Activated CD4-positive, alpha-beta T cell treated with anti-CD3 and anti-CD28 coated beads, Interleukin-2, amount 10 ng/mL, durations not matched to agents 7 days and 5 days (primary cell): ENCODE measurements around the gene DERL2. TPM values are rescaled to one million over a fixed set of nuclear protein-coding genes. Genes with fewer than 3 reads are reported as not detected.
A peak's percentile ranks its signal among the peaks of the same experiment; 100 is the strongest.
"Not testable (repeated sequence)": the region's sequence is repeated elsewhere in the genome, so short reads cannot be mapped to it uniquely, and the experiment has no call there.

Source experiments
- CTCF ChIA-PET: fragments of 350-600 bp; sonication (Branson Sonifier 250); formaldehyde crosslinking; loops from one replicate; lab custom pipeline; 2021; ENCODE audit warnings: antibody characterized with exemption; lab: Charles Lee
- POLR2A ChIA-PET: fragments of 350-600 bp; sonication (Branson Sonifier 250); formaldehyde crosslinking; loops from one replicate; lab custom pipeline; 2021; ENCODE audit warnings: antibody characterized with exemption; lab: Charles Lee
- DNase-seq: peaks from one replicate; pipeline ENCODE4 v3.0.0-alpha.2; 2020
- H3K27ac Mint-ChIP-seq: one replicate; pipeline ENCODE4 v1.8.0; 2021; ENCODE audit warnings: mild to moderate bottlenecking, moderate library complexity, mixed read lengths
- H3K27me3 Mint-ChIP-seq: one replicate; pipeline ENCODE4 v1.8.0; 2021; ENCODE audit warnings: mixed read lengths
- H3K36me3 Mint-ChIP-seq: one replicate; pipeline ENCODE4 v1.8.0; 2021; ENCODE audit warnings: low read depth, mixed read lengths
- H3K4me1 Mint-ChIP-seq: one replicate; pipeline ENCODE4 v1.8.0; 2021; ENCODE audit warnings: mixed read lengths
- H3K4me3 Mint-ChIP-seq: one replicate; pipeline ENCODE4 v1.8.0; 2021; ENCODE audit warnings: mild to moderate bottlenecking, moderate library complexity, mixed read lengths
- H3K9me3 Mint-ChIP-seq: one replicate; pipeline ENCODE4 v1.8.0; 2021; ENCODE audit warnings: mixed read lengths
- total RNA-seq, 2 experiments: library from RNA; stranded (reverse); gene quantifications; one replicate each; pipeline ENCODE4 v1.2.3, GENCODE V29; 2021

DERL2 gene
- total RNA-seq, 2 experiments from 2014 or later: 70.3 to 85.1 TPM

DNA sequence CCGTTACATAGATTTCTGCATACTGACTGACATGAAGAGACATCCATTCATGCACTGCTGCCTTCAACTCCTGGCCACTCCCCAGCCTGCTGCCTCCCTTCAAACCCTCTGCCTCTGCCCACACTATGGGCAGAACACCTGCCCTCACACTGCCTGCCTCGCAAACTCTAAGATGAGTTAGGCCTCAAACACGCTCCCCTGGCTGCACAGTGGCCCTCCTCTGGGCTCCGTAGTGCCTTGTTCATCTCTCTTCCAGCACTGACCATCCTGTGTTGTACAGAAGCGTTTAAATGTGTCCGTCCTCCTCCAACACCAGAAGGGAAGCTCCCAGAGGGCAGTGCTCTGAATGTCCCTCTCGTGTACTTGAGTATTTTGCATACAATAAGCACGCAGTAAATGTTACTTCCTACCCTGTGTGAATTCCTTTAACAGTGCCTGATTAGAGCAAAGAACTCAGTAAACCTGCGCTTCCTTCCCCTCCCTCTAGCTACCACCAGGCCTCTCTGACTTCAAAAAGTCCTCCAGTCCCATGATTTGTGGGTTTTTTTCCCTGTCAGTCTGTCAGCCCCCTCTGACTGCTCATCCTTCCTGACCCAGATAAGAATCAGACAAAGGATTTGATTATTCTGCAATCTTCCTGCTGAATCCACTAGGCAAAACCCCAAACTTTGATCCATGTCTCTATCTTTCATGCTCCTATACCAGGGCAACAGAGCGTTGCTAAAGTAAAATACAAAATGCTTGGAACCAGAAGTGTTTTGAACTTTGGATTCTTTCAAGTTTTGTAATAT, 21.1 kb downstream of the DERL2 start:
- CTCF ChIA-PET: interaction anchor here (1.8 to 2.9 kb wide), 2 partner anchors 14 to 25 kb away, joined by 7 to 15 read pairs; partner anchors contain the start of gene C1QBP
- H3K27me3 Mint-ChIP-seq: no peaks in the 10 kb centered on the region
- H3K4me1 Mint-ChIP-seq: peaks cover 42% of the 10 kb centered on the region
- no peak overlapping the region for H3K4me3 Mint-ChIP-seq
- H3K9me3 Mint-ChIP-seq: no peaks in the 10 kb centered on the region
- H3K36me3 Mint-ChIP-seq: peaks cover 13% of the 10 kb centered on the region
- POLR2A ChIA-PET: no interaction called here
- no peak for DNase-seq
- H3K27ac Mint-ChIP-seq: peak overlapping the region; percentile 0

DNA sequence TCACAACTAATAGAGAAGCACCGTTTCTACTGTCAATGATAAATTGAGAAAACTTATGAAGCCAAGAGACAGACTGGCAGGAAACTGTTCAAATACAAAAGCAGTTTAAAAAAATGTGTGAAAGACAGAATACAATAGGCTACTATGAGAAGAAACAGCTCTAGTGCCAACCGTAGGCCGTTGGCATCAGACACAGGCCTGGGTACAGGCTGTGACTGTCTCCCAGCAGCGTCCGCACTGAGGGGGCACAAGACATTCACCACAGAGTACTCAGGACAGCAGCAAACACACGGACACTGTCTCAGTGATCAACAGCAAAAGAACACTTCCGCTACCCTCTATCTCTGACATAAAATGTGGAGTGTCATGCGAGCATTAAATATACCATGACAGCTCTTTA, 39.2 kb downstream of the DERL2 start:
- Mint-ChIP-seq H3K27ac (no peak overlapping the region), H3K36me3 (peaks cover 46% of the 10 kb centered on the region)

DNA sequence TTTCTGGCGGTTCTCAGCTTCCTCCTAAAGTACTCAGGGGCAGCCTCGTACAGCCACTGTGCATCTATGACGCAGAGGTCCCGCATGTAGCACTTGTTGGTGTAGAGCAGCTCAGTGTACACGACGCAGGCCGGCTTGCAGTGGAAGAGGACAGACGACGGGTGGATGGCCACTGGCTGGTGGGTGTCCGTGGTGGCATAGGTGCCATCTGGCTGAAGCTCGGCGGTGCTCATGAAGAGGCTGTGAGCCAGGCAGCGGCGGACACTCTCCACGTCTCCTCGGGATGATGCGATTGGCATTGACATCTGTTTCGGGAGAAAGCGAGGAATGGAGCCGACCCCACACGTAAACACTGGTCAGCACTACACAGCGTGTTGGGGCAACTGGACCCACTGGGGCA, 41.8 kb downstream of the DERL2 start:
- no peak overlapping the region for H3K27ac Mint-ChIP-seq
- CTCF ChIA-PET: interaction anchor here (1.0 to 1.2 kb wide), 2 partner anchors 10 kb away, joined by 3 to 4 read pairs; no protein-coding TSS in a partner anchor
- peaks cover 38% of the 10 kb centered on the region for H3K36me3 Mint-ChIP-seq

More for the DNA sequence above, 39.2 kb downstream of the DERL2 start:
- Mint-ChIP-seq H3K27me3 (no peaks in the 10 kb centered on the region), H3K4me3 (no peak overlapping the region), H3K9me3 (no peaks in the 10 kb centered on the region), H3K4me1 (no peaks in the 10 kb centered on the region)
- ChIA-PET CTCF (no interaction called here), POLR2A (no interaction called here)
- DNase-seq: no peak

DNA sequence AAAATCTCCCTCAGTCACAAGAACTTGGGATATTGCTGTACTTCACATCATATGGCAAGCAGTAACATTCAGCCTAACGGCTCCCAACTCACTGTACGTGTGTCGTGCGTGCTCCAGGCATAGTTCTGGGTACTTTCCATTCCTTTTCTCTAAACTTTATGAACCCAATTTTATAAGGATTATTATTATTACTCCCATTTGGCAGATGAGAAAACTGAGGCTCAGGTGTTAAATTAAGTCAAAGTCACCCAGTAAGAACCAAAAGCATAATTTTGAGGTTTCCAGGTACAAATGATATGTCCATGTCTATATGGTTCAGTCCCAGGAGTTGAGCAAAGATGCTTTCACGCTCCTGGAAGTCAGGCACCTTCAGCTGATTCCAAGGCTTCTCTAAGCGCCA, 42.2 kb downstream of the DERL2 start:
- Mint-ChIP-seq H3K4me1 (peaks cover 10% of the 10 kb centered on the region), H3K9me3 (no peaks in the 10 kb centered on the region), H3K27me3 (no peaks in the 10 kb centered on the region), H3K4me3 (no peak overlapping the region), H3K27ac (no peak overlapping the region), H3K36me3 (peaks cover 35% of the 10 kb centered on the region)
- ChIA-PET POLR2A (no interaction called here), CTCF (interaction anchor here (1.0 kb wide), 1 partner anchor 10 kb away, joined by 4 read pairs; no protein-coding TSS in a partner anchor)
- no peak for DNase-seq

More for the DNA sequence above, 41.8 kb downstream of the DERL2 start:
- Mint-ChIP-seq H3K27me3 (no peaks in the 10 kb centered on the region), H3K4me1 (peaks cover 9% of the 10 kb centered on the region), H3K9me3 (no peaks in the 10 kb centered on the region), H3K4me3 (no peak overlapping the region)
- POLR2A ChIA-PET: interaction anchor here (0.6 kb wide), 1 partner anchor 554 kb away, joined by 5 read pairs; no protein-coding TSS in a partner anchor
- DNase-seq: no peak

DNA sequence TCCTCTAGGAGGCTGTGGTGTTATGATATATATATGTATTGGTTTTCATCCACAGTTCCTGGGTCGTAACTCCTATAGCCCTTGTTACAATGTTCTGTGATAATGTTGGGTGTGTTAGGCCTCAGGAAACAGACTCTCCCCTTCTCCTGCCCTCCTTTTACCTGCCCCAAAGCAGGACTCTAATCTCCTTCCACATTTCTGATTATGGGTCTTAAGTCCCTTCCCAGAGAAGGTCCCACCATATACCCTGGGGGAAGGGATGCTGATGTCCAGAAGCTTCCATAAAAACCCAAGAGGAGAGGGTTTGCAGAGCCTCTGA, 46.6 kb downstream of the DERL2 start:
- ChIA-PET CTCF (interaction anchor here (0.7 to 3.4 kb wide), 24 partner anchors 10 to 500 kb away, joined by 3 to 27 read pairs (median 6); partner anchors contain the start of genes DERL2, DHX33, MIS12 and NUP88), POLR2A (interaction anchor here (1.0 kb wide), 1 partner anchor 47 kb away, joined by 3 read pairs; the partner anchor contains the start of genes DERL2 and MIS12)
- H3K4me3 Mint-ChIP-seq: peak overlapping the region; percentile 82
- peaks cover 41% of the 10 kb centered on the region for H3K4me1 Mint-ChIP-seq
- peaks cover 41% of the 10 kb centered on the region for H3K36me3 Mint-ChIP-seq
- no peaks in the 10 kb centered on the region for H3K9me3 Mint-ChIP-seq
- no peaks in the 10 kb centered on the region for H3K27me3 Mint-ChIP-seq
- DNase-seq: no peak
- peak overlapping the region; percentile 92 for H3K27ac Mint-ChIP-seq

DNA sequence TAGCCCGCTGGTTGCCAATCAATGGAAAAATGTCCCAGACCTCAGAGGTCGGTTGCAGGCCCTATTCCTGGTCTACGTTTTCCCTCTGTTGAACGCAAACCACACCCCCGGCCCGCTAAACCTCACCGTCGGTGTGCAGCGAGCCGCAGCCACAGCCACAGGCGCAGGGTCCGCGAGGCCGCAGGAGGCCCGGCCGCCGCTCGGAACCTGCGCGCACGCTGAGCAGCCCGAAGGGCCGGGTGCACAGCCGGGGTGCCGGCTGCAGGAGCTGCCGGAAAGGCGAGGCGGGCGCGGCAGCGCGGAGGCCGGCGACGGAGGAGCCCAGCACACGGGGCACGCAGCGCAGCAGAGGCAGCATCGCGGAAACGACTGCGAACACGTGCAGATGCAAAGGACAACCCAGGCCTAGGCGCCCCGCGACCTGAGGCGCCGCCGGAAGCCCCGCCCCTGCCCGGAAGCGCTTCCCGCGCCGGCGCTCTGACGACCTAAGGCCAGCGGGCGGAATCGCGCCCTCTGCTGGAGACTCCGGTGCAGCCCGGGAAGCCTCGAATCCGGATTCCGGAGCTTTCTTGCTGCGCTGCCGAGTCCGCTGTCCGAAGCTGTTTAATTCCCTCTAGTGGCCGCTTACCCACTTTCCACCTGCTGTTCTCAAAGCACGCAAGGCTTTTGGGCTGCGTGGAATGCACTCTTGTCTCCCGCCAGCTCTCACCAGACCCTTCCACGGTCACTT, 47.1 kb downstream of the DERL2 start, which contains the start of gene C1QBP:
TSS of gene C1QBP (minus strand) at position 440 of the 730 bp plus-strand sequence. CDS start at position 358, 82 bp downstream.
- H3K9me3 Mint-ChIP-seq: no peaks in the 10 kb centered on the region
- H3K36me3 Mint-ChIP-seq: peaks cover 41% of the 10 kb centered on the region
- H3K4me3 Mint-ChIP-seq: peak within 1 kb of the TSS; percentile 82
- POLR2A ChIA-PET: interaction anchor here (1.0 kb wide), 1 partner anchor 47 kb away, joined by 3 read pairs; the partner anchor contains the start of genes DERL2 and MIS12
- H3K27me3 Mint-ChIP-seq: no peaks in the 10 kb centered on the region
- peak within 1 kb of the TSS; percentile 92 for H3K27ac Mint-ChIP-seq
- CTCF ChIA-PET: interaction anchor here (0.7 to 3.4 kb wide), 26 partner anchors 9 to 500 kb away, joined by 3 to 27 read pairs (median 6); partner anchors contain the start of genes DERL2, DHX33, MIS12 and NUP88
- peaks cover 44% of the 10 kb centered on the region for H3K4me1 Mint-ChIP-seq
- peak; percentile 91 for DNase-seq

DNA sequence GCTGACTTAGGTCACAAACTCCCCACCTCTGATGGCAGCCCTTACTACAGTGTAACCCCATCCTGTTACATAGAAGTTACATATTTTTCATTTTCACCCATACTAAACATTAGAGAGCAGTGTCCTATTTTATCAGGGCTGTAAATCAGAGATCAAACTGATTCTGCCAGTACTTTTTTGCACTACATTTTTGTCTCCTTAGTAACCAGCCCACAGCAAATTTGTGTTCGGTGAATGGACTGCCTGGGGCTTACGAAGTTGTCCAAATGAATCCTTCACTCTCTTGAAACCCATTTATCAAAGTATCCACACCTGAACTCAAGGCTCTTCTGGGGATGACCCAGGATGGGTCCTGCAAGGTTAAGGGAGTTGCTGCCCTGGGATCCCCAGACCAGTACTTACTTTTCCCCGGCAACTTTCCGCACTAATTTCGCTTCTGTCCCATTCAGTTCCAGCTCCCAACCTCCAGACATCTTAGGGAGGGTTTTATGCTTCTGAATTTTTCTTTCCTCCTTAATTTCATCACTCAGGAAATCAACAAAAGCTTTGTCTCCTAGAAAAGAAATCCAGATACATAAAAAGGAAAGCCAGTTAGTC, 48.2 kb downstream of the DERL2 start:
- CTCF ChIA-PET: interaction anchor here (1.9 to 3.3 kb wide), 4 partner anchors 8 to 30 kb away, joined by 11 to 27 read pairs (median 17); partner anchors contain the start of genes DHX33, NUP88 and RPAIN
- H3K27me3 Mint-ChIP-seq: no peaks in the 10 kb centered on the region
- H3K4me1 Mint-ChIP-seq: peaks cover 45% of the 10 kb centered on the region
- H3K4me3 Mint-ChIP-seq: peak overlapping the region; percentile 82
- H3K9me3 Mint-ChIP-seq: no peaks in the 10 kb centered on the region
- no peak for DNase-seq
- H3K36me3 Mint-ChIP-seq: peaks cover 44% of the 10 kb centered on the region
- H3K27ac Mint-ChIP-seq: peak overlapping the region; percentile 92
- POLR2A ChIA-PET: no interaction called here

DNA sequence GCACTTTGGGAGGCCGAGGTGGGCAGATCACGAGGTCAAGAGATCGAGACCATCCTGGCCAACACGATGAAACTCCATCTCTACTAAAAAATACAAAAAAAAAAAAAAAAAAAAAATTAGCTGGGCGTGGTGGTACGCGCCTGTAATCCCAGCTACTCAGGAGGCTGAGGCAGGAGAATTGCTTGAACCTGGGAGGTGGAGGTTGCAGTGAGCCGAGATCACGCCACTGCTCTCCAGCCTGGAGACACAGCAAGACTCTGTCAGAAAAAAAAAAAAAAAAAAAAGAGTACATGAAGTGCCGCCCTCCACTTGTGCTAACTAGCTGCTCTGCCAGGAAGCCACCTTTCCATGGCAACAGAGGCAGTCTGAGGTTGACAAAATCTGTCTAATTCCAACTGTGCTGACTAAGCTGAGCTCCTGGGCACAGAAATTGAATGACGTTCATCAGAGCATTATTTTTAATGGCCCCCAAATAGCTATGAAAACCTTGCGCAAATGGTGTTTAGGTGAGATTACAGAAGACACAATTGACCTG, 50.1 kb downstream of the DERL2 start:
- H3K4me3 Mint-ChIP-seq, H3K27me3 Mint-ChIP-seq, DNase-seq, H3K9me3 Mint-ChIP-seq: not testable (repeated sequence)
- Mint-ChIP-seq H3K36me3 (peaks cover 59% of the 10 kb centered on the region), H3K4me1 (peaks cover 46% of the 10 kb centered on the region), H3K27ac (peak overlapping the region; percentile 10)
- CTCF ChIA-PET: interaction anchor here (0.6 to 1.7 kb wide), 6 partner anchors 17 to 1908 kb away, joined by 3 to 4 read pairs (median 3); partner anchors contain the start of gene NUP88
- POLR2A ChIA-PET: interaction anchor here (1.0 kb wide), 1 partner anchor 16 kb away, joined by 3 read pairs; the partner anchor contains the start of genes NUP88 and RPAIN

DNA sequence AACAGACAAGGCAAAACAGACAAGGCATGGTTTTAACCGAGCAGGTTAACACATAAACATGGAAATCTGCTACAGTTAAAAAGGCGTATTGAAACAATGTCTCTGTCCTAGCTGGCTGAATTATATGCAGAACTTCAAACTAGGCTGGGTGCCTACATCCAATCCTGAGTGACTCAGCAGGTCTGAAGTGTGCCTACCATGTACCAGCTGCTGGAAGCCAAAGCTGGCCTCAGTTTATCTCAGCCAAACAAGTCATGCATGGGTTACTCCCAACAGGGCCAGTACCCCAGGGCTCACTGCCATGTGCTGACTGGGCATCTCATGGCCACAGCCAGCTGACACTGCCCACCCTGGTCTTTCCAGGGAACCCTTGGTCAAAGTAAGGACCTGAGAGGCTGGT, 51.0 kb downstream of the DERL2 start:
- ChIA-PET POLR2A (no interaction called here), CTCF (no interaction called here)
- no peak for DNase-seq
- Mint-ChIP-seq H3K36me3 (peaks cover 63% of the 10 kb centered on the region), H3K4me1 (peaks cover 45% of the 10 kb centered on the region), H3K4me3 (no peak overlapping the region), H3K27me3 (no peaks in the 10 kb centered on the region), H3K9me3 (no peaks in the 10 kb centered on the region), H3K27ac (no peak overlapping the region)

DNA sequence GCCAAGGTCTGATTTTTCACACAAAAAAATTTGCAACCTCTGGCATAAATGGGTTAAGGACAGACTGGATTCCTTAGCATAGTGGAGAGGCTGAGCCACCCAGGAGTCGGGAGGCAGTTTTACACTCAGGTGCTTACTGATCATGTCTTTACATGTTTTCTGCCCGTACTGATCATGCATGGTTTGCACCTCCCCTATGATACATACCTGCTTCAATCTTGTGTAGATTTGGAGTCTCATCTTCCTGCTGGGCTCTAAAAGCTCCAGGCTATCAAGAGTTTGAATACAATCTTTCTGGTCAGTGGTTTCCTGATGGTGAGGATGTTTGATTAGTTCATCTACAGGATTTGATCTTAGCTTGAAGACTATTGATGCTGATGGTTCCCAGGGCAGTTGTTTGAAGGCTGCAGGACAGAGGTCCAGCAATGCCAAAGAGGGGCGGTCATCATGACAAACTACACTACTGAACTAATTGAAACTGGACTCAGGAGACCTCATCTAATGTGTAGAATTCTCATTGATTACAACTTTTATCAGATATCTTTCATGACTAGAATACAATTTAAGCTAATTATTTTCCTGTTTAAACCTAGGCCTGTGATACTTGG, 53.9 kb downstream of the DERL2 start:
- ChIA-PET POLR2A (interaction anchor here (0.6 kb wide), 1 partner anchor 12 kb away, joined by 3 read pairs; the partner anchor contains the start of gene RPAIN), CTCF (no interaction called here)
- no peak for DNase-seq
- H3K27me3 Mint-ChIP-seq: no peaks in the 10 kb centered on the region
- no peak overlapping the region for H3K4me3 Mint-ChIP-seq
- peaks cover 64% of the 10 kb centered on the region for H3K36me3 Mint-ChIP-seq
- peaks cover 25% of the 10 kb centered on the region for H3K4me1 Mint-ChIP-seq
- no peaks in the 10 kb centered on the region for H3K9me3 Mint-ChIP-seq
- no peak overlapping the region for H3K27ac Mint-ChIP-seq

DNA sequence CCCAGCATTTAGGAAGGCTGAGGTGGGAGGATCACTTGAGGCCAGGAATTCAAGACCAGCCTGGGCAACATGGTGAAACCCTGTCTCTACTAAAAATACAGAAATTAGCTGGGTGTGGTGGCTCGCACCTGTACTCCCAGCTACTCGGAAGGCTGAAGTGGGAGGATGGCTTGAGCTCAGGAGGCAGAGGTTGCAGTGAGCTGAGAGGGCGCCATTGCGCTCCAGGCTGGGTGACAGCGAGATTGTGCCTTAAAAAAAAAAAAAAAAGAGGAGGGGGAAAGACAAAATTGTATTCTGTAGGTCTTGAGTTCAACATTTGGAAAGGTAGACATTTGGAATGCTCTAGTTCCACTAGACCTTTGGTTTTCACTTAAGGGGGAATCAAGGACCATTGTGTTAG, 54.7 kb downstream of the DERL2 start:
- DNase-seq, H3K4me3 Mint-ChIP-seq, H3K27me3 Mint-ChIP-seq, H3K9me3 Mint-ChIP-seq, POLR2A ChIA-PET, H3K27ac Mint-ChIP-seq: not testable (repeated sequence)
- H3K4me1 Mint-ChIP-seq: peaks cover 17% of the 10 kb centered on the region
- peaks cover 58% of the 10 kb centered on the region for H3K36me3 Mint-ChIP-seq
- CTCF ChIA-PET: interaction anchor here (0.6 to 1.3 kb wide), 3 partner anchors 8 to 380 kb away, joined by 3 to 4 read pairs (median 3); no protein-coding TSS in a partner anchor
